NCI-H524 treated with DMSO at 0.1 percent for 48 hours (cell line): Measurements from ENCODE around the gene PSEN1.

Source experiments
- DNase-seq: peaks from one replicate; lab custom pipeline; 2025; lab: John Stamatoyannopoulos, UW

The PSEN1 gene

GRCh38 chr14:73253721-73254120 lies 117.4 kb downstream of the PSEN1 start:
- DNase-seq = no peak

GRCh38 chr14:73254247-73255004 lies 118.1 kb downstream of the PSEN1 start:
- no peak for DNase-seq

- no peak for DNase-seq
These were observed 118.7 kb downstream of the PSEN1 start for GRCh38 chr14:73255005-73255400.

- DNase-seq = no peak
These were observed 119.5 kb downstream of the PSEN1 start for GRCh38 chr14:73255693-73256225.

GRCh38 chr14:73258076-73258475 lies 121.8 kb downstream of the PSEN1 start:
- no peak for DNase-seq

GRCh38 chr14:73258845-73259611 lies 122.7 kb downstream of the PSEN1 start:
- no peak for DNase-seq

- no peak for DNase-seq
These were observed 123.5 kb downstream of the PSEN1 start for GRCh38 chr14:73259837-73260236.

- DNase-seq = no peak
These were observed 124.3 kb downstream of the PSEN1 start for GRCh38 chr14:73260574-73260973.

GRCh38 chr14:73261075-73261474 lies 124.8 kb downstream of the PSEN1 start:
- DNase-seq = no peak

GRCh38 chr14:73261520-73262426 lies 125.5 kb downstream of the PSEN1 start:
- DNase-seq = no peak

- DNase-seq = no peak
These were observed 126.3 kb downstream of the PSEN1 start for GRCh38 chr14:73262427-73263183.

GRCh38 chr14:73263606-73264005 lies 127.3 kb downstream of the PSEN1 start:
- DNase-seq = no peak

- DNase-seq = no peak
These were observed 128.0 kb downstream of the PSEN1 start for GRCh38 chr14:73264080-73264884.

- DNase-seq = no peak
These were observed 128.8 kb downstream of the PSEN1 start for GRCh38 chr14:73264885-73265720.

GRCh38 chr14:73265721-73266046 lies 129.4 kb downstream of the PSEN1 start:
- no peak for DNase-seq

GRCh38 chr14:73266317-73266716 lies 130.0 kb downstream of the PSEN1 start:
- DNase-seq = no peak

- no peak for DNase-seq
These were observed 131.2 kb downstream of the PSEN1 start for GRCh38 chr14:73267474-73267873.

- no peak for DNase-seq
These were observed 133.6 kb downstream of the PSEN1 start for GRCh38 chr14:73269729-73270531.

GRCh38 chr14:73272393-73272792 lies 136.1 kb downstream of the PSEN1 start:
- peak; percentile 87 for DNase-seq
